Measurements from ENCODE around the gene GPAM. TPM values are rescaled to one million over a fixed set of nuclear protein-coding genes. Genes with fewer than 3 reads are reported as not detected.

GPAM gene
- total RNA-seq, 2 donors from 2014 or later = 8.5 to 11.2 TPM

DNA sequence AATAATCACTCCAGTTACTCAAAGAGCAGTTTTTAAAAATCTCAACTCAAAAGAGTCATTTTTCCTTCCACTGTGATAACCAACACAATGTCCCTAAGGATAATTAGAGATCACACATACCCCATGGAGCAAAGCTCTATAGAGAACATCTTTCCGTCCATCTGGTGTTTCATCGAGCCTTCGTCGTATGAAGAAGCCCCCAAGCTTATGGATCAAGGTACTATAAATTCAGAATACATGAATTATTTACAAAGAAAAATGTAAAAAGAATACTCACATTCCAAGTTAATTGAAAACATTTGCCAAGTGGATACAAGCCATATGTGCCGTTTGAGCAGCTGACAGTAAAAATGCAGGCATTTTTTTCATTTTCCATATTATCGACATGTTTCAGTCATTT, 14.8 kb downstream of the GPAM start:
- H3K4me3 ChIP-seq = no peak overlapping the region

DNA sequence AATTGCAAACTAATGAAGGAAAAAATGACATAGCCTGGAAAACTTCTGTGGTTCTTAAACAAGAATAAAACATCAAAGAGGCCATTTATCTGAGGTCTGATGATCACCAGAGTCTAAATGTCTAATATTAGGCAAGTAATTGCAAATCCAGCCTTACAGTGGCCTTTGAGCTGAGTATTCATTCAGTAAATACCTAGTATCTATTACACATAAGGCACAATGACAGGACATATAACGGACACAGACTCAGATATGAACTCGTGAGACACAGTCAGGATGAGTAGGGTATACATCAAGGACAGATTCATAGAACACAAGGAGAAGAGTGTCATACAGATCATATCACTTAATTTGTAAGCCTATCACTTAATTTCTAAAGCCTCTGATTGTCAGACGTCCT, 16.8 kb downstream of the GPAM start:
- ATAC-seq (ENCODE audit: insufficient number of reproducible peaks, low FRiP score, low read depth) = no peak
- Histone ChIP-seq H3K27me3 (replicated peaks; ENCODE audit: insufficient read depth) (no peaks in the 10 kb centered on the region), H3K36me3 (peaks cover 21% of the 10 kb centered on the region), H3K9me3 (no peaks in the 10 kb centered on the region), H3K27ac (no peak overlapping the region), H3K4me1 (ENCODE audit: control insufficient read depth in 1 of 2, low read depth in 2 of 2) (no peaks in the 10 kb centered on the region), H3K4me3 (no peak overlapping the region)
- no peak for DNase-seq (ENCODE audit: low spot score)
- TF ChIP-seq CTCF (IDR thresholded peaks at IDR 0.05) = no peak

More for the DNA sequence above, 14.8 kb downstream of the GPAM start:
- ATAC-seq (ENCODE audit: insufficient number of reproducible peaks, low FRiP score, low read depth) (no peak), DNase-seq (ENCODE audit: low spot score) (no peak)
- H3K4me1 ChIP-seq (ENCODE audit: control insufficient read depth in 1 of 2, low read depth in 2 of 2) = peaks cover 4 to 8% of the 10 kb centered on the region in 2 donors
- no peak overlapping the region for H3K27ac ChIP-seq
- no peaks in the 10 kb centered on the region for H3K9me3 ChIP-seq
- TF ChIP-seq CTCF (IDR thresholded peaks at IDR 0.05) = no peak
- H3K36me3 ChIP-seq = peaks cover 21% of the 10 kb centered on the region
- H3K27me3 ChIP-seq (replicated peaks; ENCODE audit: insufficient read depth) = no peaks in the 10 kb centered on the region

DNA sequence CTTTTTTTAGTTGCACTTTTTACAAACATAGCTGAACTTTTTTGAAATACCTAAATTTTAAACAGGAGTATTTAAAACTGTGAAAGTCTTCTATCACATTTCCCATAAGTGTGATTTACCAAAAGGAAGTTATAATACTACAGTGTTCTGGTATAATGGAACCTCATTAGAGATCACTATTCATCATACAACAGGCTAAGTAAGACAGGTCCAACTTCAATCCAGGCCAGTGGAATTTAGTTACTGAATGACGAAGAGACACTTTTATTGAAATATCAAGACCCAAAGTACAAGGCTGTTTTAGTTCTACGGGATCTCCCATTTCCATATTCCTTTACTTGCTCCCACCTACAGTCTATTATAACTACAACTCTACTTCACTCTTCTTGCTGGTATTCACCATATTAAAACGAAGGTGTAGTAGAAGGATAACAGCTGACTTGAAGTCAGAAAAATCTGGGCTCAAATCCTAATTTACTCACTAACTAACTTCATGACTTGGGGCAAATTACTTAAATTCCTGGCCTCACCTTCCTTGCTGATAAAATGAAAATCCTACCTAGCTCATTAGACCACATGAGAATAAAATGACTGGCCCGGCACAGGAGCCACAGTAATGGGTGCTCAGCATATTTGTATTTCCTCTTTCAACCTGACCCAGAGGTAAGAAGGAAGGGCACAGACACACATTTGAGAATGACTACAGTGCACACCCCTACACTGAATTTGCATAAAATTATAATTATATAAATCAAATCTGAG, 21.6 kb downstream of the GPAM start:
- Histone ChIP-seq H3K27ac (no peak overlapping the region), H3K27me3 (replicated peaks; ENCODE audit: insufficient read depth) (no peaks in the 10 kb centered on the region), H3K36me3 (peaks cover 35% of the 10 kb centered on the region), H3K4me1 (ENCODE audit: control insufficient read depth in 1 of 2, low read depth in 2 of 2) (no peaks in the 10 kb centered on the region), H3K9me3 (no peaks in the 10 kb centered on the region), H3K4me3 (no peak overlapping the region)
- ATAC-seq (ENCODE audit: insufficient number of reproducible peaks, low FRiP score, low read depth) = no peak
- TF ChIP-seq CTCF (IDR thresholded peaks at IDR 0.05) = no peak
- no peak for DNase-seq (ENCODE audit: low spot score)

GRCh38 chr10:112160834-112161233, 22.7 kb downstream of the GPAM start:
- peaks cover 39% of the 10 kb centered on the region for H3K36me3 ChIP-seq
- H3K4me3 ChIP-seq = no peak overlapping the region
- no peak for TF ChIP-seq CTCF (IDR thresholded peaks at IDR 0.05)
- H3K27me3 ChIP-seq (replicated peaks; ENCODE audit: insufficient read depth) = no peaks in the 10 kb centered on the region
- DNase-seq (ENCODE audit: low spot score) (no peak), ATAC-seq (ENCODE audit: insufficient number of reproducible peaks, low FRiP score, low read depth) (no peak)
- no peaks in the 10 kb centered on the region for H3K9me3 ChIP-seq
- H3K27ac ChIP-seq = no peak overlapping the region
- no peaks in the 10 kb centered on the region for H3K4me1 ChIP-seq (ENCODE audit: control insufficient read depth in 1 of 2, low read depth in 2 of 2)

DNA sequence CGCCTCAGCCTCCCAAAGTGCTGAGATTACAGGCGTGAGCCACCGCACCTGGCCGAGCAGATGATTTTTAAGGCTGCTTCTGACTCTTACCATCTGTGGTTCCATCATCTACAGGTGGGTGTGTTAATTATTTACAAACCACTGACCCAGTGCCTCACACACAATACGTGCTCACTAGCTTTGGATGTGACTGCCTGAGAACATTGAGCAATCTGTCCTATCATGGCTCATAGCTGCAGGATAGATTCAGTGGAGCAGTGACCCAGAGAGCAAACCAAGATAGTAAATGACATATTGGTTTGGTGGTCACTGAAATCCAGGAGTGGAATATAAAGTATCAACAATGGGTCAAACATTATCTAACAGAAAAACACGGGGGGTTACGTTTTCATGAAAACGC, 24.1 kb downstream of the GPAM start:
- H3K27ac ChIP-seq = no peak overlapping the region
- no peak for TF ChIP-seq CTCF (IDR thresholded peaks at IDR 0.05)
- H3K9me3 ChIP-seq = no peaks in the 10 kb centered on the region
- H3K4me1 ChIP-seq (ENCODE audit: control insufficient read depth in 1 of 2, low read depth in 2 of 2) = no peaks in the 10 kb centered on the region
- ATAC-seq (ENCODE audit: insufficient number of reproducible peaks, low FRiP score, low read depth) (no peak), DNase-seq (ENCODE audit: low spot score) (no peak)
- peaks cover 39% of the 10 kb centered on the region for H3K36me3 ChIP-seq
- no peaks in the 10 kb centered on the region for H3K27me3 ChIP-seq (replicated peaks; ENCODE audit: insufficient read depth)
- H3K4me3 ChIP-seq = no peak overlapping the region

Measured in thoracic aorta (tissue), 2 donors.